Heart right ventricle (tissue), 16 donors: ENCODE measurements around the gene HYI. TPM values are rescaled to one million over a fixed set of nuclear protein-coding genes. Genes with fewer than 3 reads are reported as not detected.

Experiments used
- ATAC-seq, 8 donors: fragments of 200-7000 bp; cut with Tn5 transposase; one replicate each; pipeline ENCODE4 v1.9.1; 2020; ENCODE audit warnings: mild to moderate bottlenecking in 8 of 8, moderate library complexity in 8 of 8, moderate number of reproducible peaks in 1 of 8
- DNase-seq, 2 donors: peaks; one replicate each; pipeline ENCODE4 v3.0.0-alpha.2; 2020
- H3K27ac ChIP-seq, 10 donors: fragments of 200-600 bp; sonication (generic) in 2 of 10; one replicate each; pipeline versions ENCODE4 v1.5.0 to v1.8.0; 2020 to 2022; ENCODE audit warnings: mild to moderate bottlenecking in 3 of 10
- H3K27me3 ChIP-seq, 7 donors: fragments of 200-600 bp; one replicate each; pipeline ENCODE4 v1.8.0; 2021 to 2022; ENCODE audit warnings: mild to moderate bottlenecking in 2 of 7
- H3K36me3 ChIP-seq, 9 donors: fragments of 200-600 bp; sonication (generic) in 1 of 9; one replicate each; pipeline versions ENCODE4 v1.5.0 to v1.8.0; 2020 to 2022; ENCODE audit warnings: mild to moderate bottlenecking in 2 of 9
- H3K4me1 ChIP-seq, 9 donors: fragments of 200-600 bp; sonication (generic) in 1 of 9; one replicate each; pipeline versions ENCODE4 v1.5.0 to v1.8.0; 2020 to 2022; ENCODE audit warnings: mild to moderate bottlenecking in 4 of 9
- H3K4me3 ChIP-seq, 10 donors: fragments of 200-600 bp; sonication (generic) in 2 of 10; one replicate each; pipeline versions ENCODE4 v1.5.0 to v1.8.0; 2020 to 2022; ENCODE audit warnings: mild to moderate bottlenecking in 7 of 10, moderate library complexity in 2 of 10
- H3K9me3 ChIP-seq, 11 donors: fragments of 200-600 bp in 10 of 11; sonication (generic) in 2 of 11; one replicate each; pipeline versions ENCODE4 v1.5.0 to v1.8.0; 2013 to 2022; ENCODE audit warnings: mild to moderate bottlenecking in 2 of 11, control low read depth in 1 of 11, moderate library complexity in 1 of 11
- WGBS, 2 donors: extraction: QIAGEN DNeasy Blood & Tissue Kit; methylation state at CpG; one replicate each; pipeline ENCODE4 v1.1.7; 2013; ENCODE audit warnings: inconsistent platforms in 1 of 2; 5-methylcytosine and 5-hydroxymethylcytosine counted together
- intact Hi-C, 10 donors: fragments of 100-400 bp; cut with DNase I; formaldehyde crosslinking; loops; one replicate each; pipeline versions ENCODE4 v1.11.1 to v1.14.2; 2022
- polyA plus RNA-seq, 2 donors: library from polyadenylated mRNA; stranded (reverse); fragments of 200-250 nt; gene quantifications; one replicate each; pipeline ENCODE4 v1.2.3, GENCODE V29; 2013
- total RNA-seq, 10 donors: library from RNA; stranded (reverse); fragmentation: NEBNext Ultra II Directional in 3 of 10; extraction: Animal tissue kit (Norgen Biotek cat#: 25700) in 3 of 10; gene quantifications; one replicate each; pipeline versions ENCODE4 v1.2.1 to v1.2.4, GENCODE V29; 2021 to 2023
- TF ChIP-seq, protein P1 (sequence below), 9 donors: fragments of 200-600 bp; sonication (generic) in 2 of 9; IDR thresholded peaks; one replicate each; pipeline versions ENCODE4 v1.5.0 to v1.8.0; 2021 to 2022; ENCODE audit warnings: antibody characterized with exemption in 9 of 9, mild to moderate bottlenecking in 5 of 9, moderate library complexity in 1 of 9
- donor health status: Arrhythmogenic right ventricular cardiomyopathy.
- donor health status: ischemic (EF 13 %, LVEDD 7.1; RV severe dilation, severe dysfunction).
- donor health status: healthy with polysubstance abuse.
- donor health status: DM: no; HTN: yes; CAD: no.
- donor health status: DM: no; HTN: no; CAD: no.
- donor health status: ischemic (EF 25% LVEDD 6.9; RV normal size, moderate dysfunction).
- donor health status: ischemic (EF 25% LVEDD 5.7; RV mildly dilated, moderate dysfunction).
- donor health status: healthy.
- donor health status: DM: yes; HTN: yes; CAD: no.
- donor health status: Ischemic cardiomyopathy.
- donor health status: ischemic (EF 35%, LVEDD 5.7; RV mildly dilated, moderate dysfunction).
- donor health status: nonischemic (EF 11% LVEDD 7.7; RV severe dilation, severe dysfunction).
- donor health status: DM: yes; HTN: yes; CAD: no.
- donor health status: PGD.
- donor health status: ischemic (EF 29% LVEDD 5.4; RV normal size, mild dysfunction).
- donor health status: nonischemic (EF 23%, LVEDD 6.1; RV moderate dilation, normal function).

HYI gene
- total and polyA plus RNA-seq, 12 donors, result 13.1 to 67.4 (median 19.9) TPM

- ATAC-seq, result no peak
- no peak for DNase-seq
- peaks cover 0 to 16% (median 5%) of the 10 kb centered on the region in 9 donors for H3K4me1 ChIP-seq
- intact Hi-C loops, result no loop called here
- H3K4me3 ChIP-seq, result no peak overlapping the region
- WGBS, 2 donors, result 93 to 96% methylated on average over 5 of the region's 5 CpGs
- H3K27me3 ChIP-seq, result no peaks in the 10 kb centered on the region
- peaks cover 6 to 100% (median 61%) of the 10 kb centered on the region in 9 donors for H3K36me3 ChIP-seq
- no peaks in the 10 kb centered on the region for H3K9me3 ChIP-seq
- no peak overlapping the region for H3K27ac ChIP-seq
- TF ChIP-seq, protein P1, sequence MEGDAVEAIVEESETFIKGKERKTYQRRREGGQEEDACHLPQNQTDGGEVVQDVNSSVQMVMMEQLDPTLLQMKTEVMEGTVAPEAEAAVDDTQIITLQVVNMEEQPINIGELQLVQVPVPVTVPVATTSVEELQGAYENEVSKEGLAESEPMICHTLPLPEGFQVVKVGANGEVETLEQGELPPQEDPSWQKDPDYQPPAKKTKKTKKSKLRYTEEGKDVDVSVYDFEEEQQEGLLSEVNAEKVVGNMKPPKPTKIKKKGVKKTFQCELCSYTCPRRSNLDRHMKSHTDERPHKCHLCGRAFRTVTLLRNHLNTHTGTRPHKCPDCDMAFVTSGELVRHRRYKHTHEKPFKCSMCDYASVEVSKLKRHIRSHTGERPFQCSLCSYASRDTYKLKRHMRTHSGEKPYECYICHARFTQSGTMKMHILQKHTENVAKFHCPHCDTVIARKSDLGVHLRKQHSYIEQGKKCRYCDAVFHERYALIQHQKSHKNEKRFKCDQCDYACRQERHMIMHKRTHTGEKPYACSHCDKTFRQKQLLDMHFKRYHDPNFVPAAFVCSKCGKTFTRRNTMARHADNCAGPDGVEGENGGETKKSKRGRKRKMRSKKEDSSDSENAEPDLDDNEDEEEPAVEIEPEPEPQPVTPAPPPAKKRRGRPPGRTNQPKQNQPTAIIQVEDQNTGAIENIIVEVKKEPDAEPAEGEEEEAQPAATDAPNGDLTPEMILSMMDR (IDR thresholded peaks at IDR 0.05), result no peak
These were observed 20.8 kb downstream of the HYI start for GRCh38 chr1:43432907-43433306.

DNA sequence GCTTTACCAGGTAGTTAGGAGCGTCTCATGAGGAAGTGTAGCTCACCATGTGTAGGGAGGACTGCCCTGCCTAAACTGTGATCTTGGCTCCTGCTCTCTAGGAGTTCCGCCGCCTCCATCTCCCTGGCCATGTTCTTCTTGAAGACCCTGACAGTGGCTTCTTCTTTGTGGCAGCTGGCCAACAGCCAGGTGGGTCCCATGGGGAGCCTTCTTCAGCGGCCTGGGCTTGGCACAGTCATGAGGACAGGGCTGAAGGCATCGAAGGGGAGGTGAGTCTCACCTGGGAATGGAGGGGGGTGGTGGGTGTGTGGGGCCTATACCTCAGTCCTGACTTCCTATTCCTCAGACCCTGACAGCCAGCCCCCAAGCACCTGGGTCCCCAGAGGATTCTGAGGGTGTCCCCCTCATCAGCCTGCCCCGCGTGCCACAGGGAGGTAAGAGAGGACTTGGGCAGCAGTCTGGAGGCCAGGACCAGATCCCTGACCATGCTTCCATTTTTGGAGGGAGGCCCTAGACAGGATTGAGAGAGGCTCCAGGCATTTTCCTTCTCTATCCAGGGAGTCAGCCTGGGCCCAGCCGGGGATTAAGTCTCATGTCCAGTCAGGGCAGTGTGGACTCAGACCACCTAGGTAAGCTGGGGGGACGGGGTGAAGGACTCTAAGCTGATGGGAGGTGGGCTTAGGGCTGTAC lies 21.4 kb downstream of the HYI start:
- Histone ChIP-seq H3K27ac (no peak overlapping the region), H3K4me1 (peaks cover 0 to 16% (median 5%) of the 10 kb centered on the region in 9 donors), H3K9me3 (no peaks in the 10 kb centered on the region), H3K4me3 (no peak overlapping the region), H3K36me3 (peaks cover 9 to 100% (median 64%) of the 10 kb centered on the region in 9 donors), H3K27me3 (no peaks in the 10 kb centered on the region)
- peak in 1 of 8 donors; percentile 29 for ATAC-seq
- DNase-seq, result no peak
- intact Hi-C loops, result no loop called here
- TF ChIP-seq, protein P1 (IDR thresholded peaks at IDR 0.05), result no peak
- WGBS, 2 donors, result 93% methylated on average over 9 of the region's 9 CpGs

- Histone ChIP-seq H3K4me3 (no peak overlapping the region), H3K9me3 (no peaks in the 10 kb centered on the region), H3K27ac (no peak overlapping the region), H3K36me3 (peaks cover 9 to 100% (median 70%) of the 10 kb centered on the region in 9 donors), H3K27me3 (no peaks in the 10 kb centered on the region), H3K4me1 (peaks cover 0 to 16% (median 5%) of the 10 kb centered on the region in 9 donors)
- ATAC-seq (no peak), DNase-seq (no peak)
- 94 to 96% methylated on average over 9 of the region's 9 CpGs for WGBS, 2 donors
- intact Hi-C loops, result no loop called here
- TF ChIP-seq, protein P1 (IDR thresholded peaks at IDR 0.05), result no peak
These were observed 22.1 kb downstream of the HYI start for GRCh38 chr1:43431676-43432075.

DNA sequence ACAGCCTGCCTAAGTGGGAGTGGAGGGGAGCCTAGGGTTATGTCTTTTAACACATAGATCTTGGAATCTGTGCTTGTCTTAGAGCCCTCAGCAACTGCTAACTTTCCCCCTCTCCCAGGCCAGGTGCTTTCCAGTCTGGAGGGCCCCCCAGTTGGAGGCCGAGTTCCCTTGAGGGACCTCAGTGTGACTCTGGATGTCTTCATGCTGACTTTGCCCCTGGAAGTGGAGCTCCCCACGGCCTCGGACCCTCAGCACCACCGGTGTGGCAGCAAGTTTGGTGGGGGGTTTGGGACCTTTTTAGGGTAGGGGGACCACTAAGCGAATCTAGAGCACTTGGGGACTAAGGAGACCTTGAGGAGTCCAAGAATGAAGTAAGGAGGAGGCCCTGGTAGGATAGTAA lies 22.9 kb downstream of the HYI start:
- WGBS, 2 donors, result 97% methylated on average over 5 of the region's 5 CpGs

More for the DNA sequence above, 22.9 kb downstream of the HYI start:
- H3K27ac ChIP-seq, result no peak overlapping the region
- no peaks in the 10 kb centered on the region for H3K9me3 ChIP-seq
- H3K4me3 ChIP-seq, result no peak overlapping the region
- H3K36me3 ChIP-seq, result peaks cover 9 to 100% (median 78%) of the 10 kb centered on the region in 9 donors
- ATAC-seq (no peak), DNase-seq (no peak)
- H3K27me3 ChIP-seq, result no peaks in the 10 kb centered on the region
- TF ChIP-seq, protein P1 (IDR thresholded peaks at IDR 0.05), result no peak
- intact Hi-C loops, result no loop called here
- peaks cover 0 to 9% (median 4%) of the 10 kb centered on the region in 9 donors for H3K4me1 ChIP-seq
